ENCODE results near the gene LYZL6. TPM values are rescaled to one million over a fixed set of nuclear protein-coding genes. Genes with fewer than 3 reads are reported as not detected.

The LYZL6 gene
- total and polyA plus RNA-seq, 10 of the 15 experiments (the other 5 are each of a cell fraction or from before 2014, with no cell fraction given), result not detected

DNA sequence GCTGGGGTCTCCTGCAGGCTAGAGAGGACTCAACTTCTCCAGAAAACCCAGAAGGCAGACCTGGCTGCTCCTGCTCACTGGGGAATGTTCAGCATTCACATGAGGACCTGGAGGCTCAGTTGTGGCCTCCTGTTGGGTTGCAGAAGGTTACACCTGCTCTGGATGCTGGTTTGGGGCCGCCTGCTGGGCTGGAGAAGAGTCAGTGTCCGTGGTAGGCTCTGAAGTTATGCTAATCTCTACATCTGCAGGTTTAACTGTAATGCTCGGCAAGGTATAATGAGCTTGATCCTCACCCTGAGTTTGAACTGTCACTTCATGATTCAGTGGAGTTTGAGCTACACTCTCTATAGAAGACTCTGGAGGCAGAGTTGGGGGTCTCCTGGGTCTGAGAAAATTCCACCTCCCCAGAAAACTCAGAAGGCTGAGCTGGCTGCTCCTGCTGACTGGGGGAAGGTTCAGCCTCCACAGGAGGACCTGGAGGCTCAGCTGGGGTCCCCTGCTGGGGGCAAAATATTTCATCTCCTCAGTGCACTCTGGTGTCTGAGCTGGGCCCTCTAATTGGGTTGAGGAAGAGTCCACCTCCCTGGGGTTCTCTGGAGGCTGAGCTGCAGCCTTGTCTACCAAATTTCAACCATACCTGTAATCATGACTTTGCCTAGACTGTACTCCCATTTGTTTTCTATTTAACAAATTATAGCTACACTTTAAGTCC, 36.4 kb downstream of the LYZL6 start:
- Histone ChIP-seq H3K9me3 (replicated peaks; ENCODE audit: control insufficient read depth, insufficient read depth, low read length) (no peaks in the 10 kb centered on the region), H3K27me3 (replicated peaks in 1 of 2; ENCODE audit: control insufficient read depth in 2 of 2, insufficient read depth in 2 of 2, low read length in 1 of 2) (no peaks in the 10 kb centered on the region), H3K4me3 (no peak overlapping the region), H3K79me2 (ENCODE audit: control insufficient read depth, insufficient read depth, low read length) (no peaks in the 10 kb centered on the region), H3K36me3 (ENCODE audit: control insufficient read depth in 2 of 2, insufficient read depth in 2 of 2, low read length in 1 of 2) (no peaks in the 10 kb centered on the region), H3K27ac (ENCODE audit: control insufficient read depth, insufficient read depth) (no peak overlapping the region), H3K9ac (ENCODE audit: control insufficient read depth, insufficient read depth, low read length) (no peak overlapping the region), H3K4me1 (ENCODE audit: control insufficient read depth, insufficient read depth, low read length) (no peaks in the 10 kb centered on the region), H4K20me1 (ENCODE audit: control insufficient read depth, insufficient read depth) (no peaks in the 10 kb centered on the region), H3K4me2 (ENCODE audit: control insufficient read depth, insufficient read depth) (no peak overlapping the region), H2AFZ (ENCODE audit: control insufficient read depth, low read depth, low read length) (no peak overlapping the region)
- FAIRE-seq (no peak), DNase-seq (ENCODE audit: low read depth, low spot score) (no peak), ATAC-seq (no peak)
- TF ChIP-seq RAD21 (IDR thresholded peaks at IDR 0.05; ENCODE audit: insufficient read depth, low read depth, low read length), result peak; percentile 25; the same call in 1 of the 2 replicates
- TF ChIP-seq STAT3 (IDR thresholded peaks at IDR 0.05; ENCODE audit: low read depth, low read length), result no peak
- intact Hi-C loops (cut with micrococcal nuclease; ENCODE audit: unreplicated experiment), result no loop called here
- WGBS (ENCODE audit: insufficient coverage, insufficient replicate concordance, low lambda C conversion rate, missing lambda C conversion rate), result 28% methylated on average over 3 of the region's 3 CpGs
- ChIA-PET SMC1A (ENCODE audit: uncharacterized antibody, unreplicated experiment) (interaction anchor here (1.0 to 2.0 kb wide), 5 partner anchors 8 to 52 kb away, joined by 3 to 6 read pairs (median 3); no protein-coding TSS in a partner anchor), CTCF (interaction anchor here (0.8 to 1.5 kb wide), 5 partner anchors 15 to 58 kb away, joined by 3 to 5 read pairs (median 3); no protein-coding TSS in a partner anchor), RAD21 (ENCODE audit: unreplicated experiment) (interaction anchor here (1.1 kb wide), 1 partner anchor 31 kb away, joined by 3 read pairs; no protein-coding TSS in a partner anchor), POLR2A (no interaction called here)
- in situ Hi-C loops (cut with MboI), result no loop called here
- no TSS peak for BruUV-seq (replicated peaks)

DNA sequence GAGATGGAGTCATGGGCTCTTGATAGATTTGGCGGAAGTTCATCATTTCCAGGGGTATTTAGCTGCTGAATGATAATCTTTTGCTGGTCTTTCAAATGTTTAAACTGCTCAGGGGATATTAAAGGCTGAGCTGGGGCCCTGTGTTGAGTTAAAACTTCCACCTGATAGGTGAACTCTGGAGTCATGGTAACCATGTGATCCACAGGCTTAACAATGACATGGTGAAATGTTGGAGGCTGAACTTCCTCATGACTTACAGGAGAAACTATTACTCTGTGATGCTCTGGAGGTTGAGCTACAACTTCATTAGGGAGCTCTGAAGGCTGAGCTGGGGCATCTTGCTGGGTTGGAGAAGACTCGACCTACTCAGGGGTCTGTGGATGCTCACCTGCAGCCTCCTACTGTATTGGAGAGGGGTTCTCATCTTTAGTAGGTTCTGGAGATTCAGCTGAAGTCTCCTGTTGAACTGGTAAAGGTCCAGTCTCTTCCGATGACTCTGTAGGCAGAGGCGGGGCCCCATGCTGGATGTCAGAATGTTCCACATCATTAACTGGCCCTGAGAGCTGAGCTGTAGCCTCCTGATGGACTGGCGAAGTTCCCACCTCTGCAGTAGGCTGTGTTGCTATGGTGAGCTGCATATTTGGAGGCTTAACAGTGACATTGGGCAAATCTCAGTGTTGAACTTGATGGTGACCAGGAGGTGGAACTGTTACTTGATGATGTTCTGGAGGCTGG, 37.2 kb downstream of the LYZL6 start:
- no peaks in the 10 kb centered on the region for H4K20me1 ChIP-seq (ENCODE audit: control insufficient read depth, insufficient read depth)
- RAD21 ChIA-PET (ENCODE audit: unreplicated experiment), result interaction anchor here (0.7 to 1.1 kb wide), 2 partner anchors 14 to 30 kb away, joined by 3 read pairs; no protein-coding TSS in a partner anchor
- H3K79me2 ChIP-seq (ENCODE audit: control insufficient read depth, insufficient read depth, low read length), result no peaks in the 10 kb centered on the region
- H2AFZ ChIP-seq (ENCODE audit: control insufficient read depth, low read depth, low read length), result no peak overlapping the region
- no peaks in the 10 kb centered on the region for H3K36me3 ChIP-seq (ENCODE audit: control insufficient read depth in 2 of 2, insufficient read depth in 2 of 2, low read length in 1 of 2)
- no peaks in the 10 kb centered on the region for H3K27me3 ChIP-seq (replicated peaks in 1 of 2; ENCODE audit: control insufficient read depth in 2 of 2, insufficient read depth in 2 of 2, low read length in 1 of 2)
- no TSS peak for BruUV-seq (replicated peaks)
- in situ Hi-C loops (cut with MboI) (no loop called here), intact Hi-C loops (cut with micrococcal nuclease; ENCODE audit: unreplicated experiment) (no loop called here)
- no peak for FAIRE-seq
- H3K4me2 ChIP-seq (ENCODE audit: control insufficient read depth, insufficient read depth), result no peak overlapping the region
- H3K9me3 ChIP-seq (replicated peaks; ENCODE audit: control insufficient read depth, insufficient read depth, low read length), result no peaks in the 10 kb centered on the region
- TF ChIP-seq KAT2A (conservative IDR thresholded peaks at IDR 0.05; ENCODE audit: control insufficient read depth, low read depth, low read length), result no peak
- TF ChIP-seq, protein P1, sequence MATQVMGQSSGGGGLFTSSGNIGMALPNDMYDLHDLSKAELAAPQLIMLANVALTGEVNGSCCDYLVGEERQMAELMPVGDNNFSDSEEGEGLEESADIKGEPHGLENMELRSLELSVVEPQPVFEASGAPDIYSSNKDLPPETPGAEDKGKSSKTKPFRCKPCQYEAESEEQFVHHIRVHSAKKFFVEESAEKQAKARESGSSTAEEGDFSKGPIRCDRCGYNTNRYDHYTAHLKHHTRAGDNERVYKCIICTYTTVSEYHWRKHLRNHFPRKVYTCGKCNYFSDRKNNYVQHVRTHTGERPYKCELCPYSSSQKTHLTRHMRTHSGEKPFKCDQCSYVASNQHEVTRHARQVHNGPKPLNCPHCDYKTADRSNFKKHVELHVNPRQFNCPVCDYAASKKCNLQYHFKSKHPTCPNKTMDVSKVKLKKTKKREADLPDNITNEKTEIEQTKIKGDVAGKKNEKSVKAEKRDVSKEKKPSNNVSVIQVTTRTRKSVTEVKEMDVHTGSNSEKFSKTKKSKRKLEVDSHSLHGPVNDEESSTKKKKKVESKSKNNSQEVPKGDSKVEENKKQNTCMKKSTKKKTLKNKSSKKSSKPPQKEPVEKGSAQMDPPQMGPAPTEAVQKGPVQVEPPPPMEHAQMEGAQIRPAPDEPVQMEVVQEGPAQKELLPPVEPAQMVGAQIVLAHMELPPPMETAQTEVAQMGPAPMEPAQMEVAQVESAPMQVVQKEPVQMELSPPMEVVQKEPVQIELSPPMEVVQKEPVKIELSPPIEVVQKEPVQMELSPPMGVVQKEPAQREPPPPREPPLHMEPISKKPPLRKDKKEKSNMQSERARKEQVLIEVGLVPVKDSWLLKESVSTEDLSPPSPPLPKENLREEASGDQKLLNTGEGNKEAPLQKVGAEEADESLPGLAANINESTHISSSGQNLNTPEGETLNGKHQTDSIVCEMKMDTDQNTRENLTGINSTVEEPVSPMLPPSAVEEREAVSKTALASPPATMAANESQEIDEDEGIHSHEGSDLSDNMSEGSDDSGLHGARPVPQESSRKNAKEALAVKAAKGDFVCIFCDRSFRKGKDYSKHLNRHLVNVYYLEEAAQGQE (IDR thresholded peaks at IDR 0.05; ENCODE audit: low read depth, low read length), result no peak
- TF ChIP-seq, protein P2, sequence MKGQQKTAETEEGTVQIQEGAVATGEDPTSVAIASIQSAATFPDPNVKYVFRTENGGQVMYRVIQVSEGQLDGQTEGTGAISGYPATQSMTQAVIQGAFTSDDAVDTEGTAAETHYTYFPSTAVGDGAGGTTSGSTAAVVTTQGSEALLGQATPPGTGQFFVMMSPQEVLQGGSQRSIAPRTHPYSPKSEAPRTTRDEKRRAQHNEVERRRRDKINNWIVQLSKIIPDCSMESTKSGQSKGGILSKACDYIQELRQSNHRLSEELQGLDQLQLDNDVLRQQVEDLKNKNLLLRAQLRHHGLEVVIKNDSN (IDR thresholded peaks at IDR 0.05; ENCODE audit: borderline replicate concordance, extremely low read length, insufficient read depth, low read depth, low read length), result no peak
- TF ChIP-seq, protein P3, sequence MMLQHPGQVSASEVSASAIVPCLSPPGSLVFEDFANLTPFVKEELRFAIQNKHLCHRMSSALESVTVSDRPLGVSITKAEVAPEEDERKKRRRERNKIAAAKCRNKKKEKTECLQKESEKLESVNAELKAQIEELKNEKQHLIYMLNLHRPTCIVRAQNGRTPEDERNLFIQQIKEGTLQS (IDR thresholded peaks at IDR 0.05; ENCODE audit: borderline replicate concordance, extremely low read depth, low read depth, low read length), result no peak
- CTCF ChIA-PET, result interaction anchor here (0.9 to 1.5 kb wide), 6 partner anchors 8 to 56 kb away, joined by 3 to 5 read pairs (median 4); no protein-coding TSS in a partner anchor
- H3K4me1 ChIP-seq (ENCODE audit: control insufficient read depth, insufficient read depth, low read length), result no peaks in the 10 kb centered on the region
- POLR2A ChIA-PET, result interaction anchor here (1.0 kb wide), 1 partner anchor 8 kb away, joined by 4 read pairs; no protein-coding TSS in a partner anchor
- H3K27ac ChIP-seq (ENCODE audit: control insufficient read depth, insufficient read depth), result no peak overlapping the region
- no peak for DNase-seq (ENCODE audit: low read depth, low spot score)
- SMC1A ChIA-PET (ENCODE audit: uncharacterized antibody, unreplicated experiment), result interaction anchor here (0.7 to 2.0 kb wide), 5 partner anchors 10 to 60 kb away, joined by 3 to 6 read pairs (median 3); no protein-coding TSS in a partner anchor
- 57% methylated on average over 5 of the region's 5 CpGs for WGBS (ENCODE audit: insufficient coverage, insufficient replicate concordance, low lambda C conversion rate, missing lambda C conversion rate)
- H3K9ac ChIP-seq (ENCODE audit: control insufficient read depth, insufficient read depth, low read length), result no peak overlapping the region
- no peak overlapping the region for H3K4me3 ChIP-seq
- no peak for ATAC-seq
